Midbrain (tissue), 1 donor: ENCODE data around the gene ZNF837.
"Not testable (repeated sequence)": the region's sequence is repeated elsewhere in the genome, so short reads cannot be mapped to it uniquely, and the experiment has no call there.

Experiments used
- DNase-seq: peaks from one replicate; lab custom pipeline; 2025; lab: John Stamatoyannopoulos, UW

Gene ZNF837

GRCh38 chr19:58396691-58397532 lies 16.1 kb upstream of the ZNF837 start:
- no peak for DNase-seq

- DNase-seq = no peak
These were observed 15.3 kb upstream of the ZNF837 start for GRCh38 chr19:58395979-58396627.

DNA sequence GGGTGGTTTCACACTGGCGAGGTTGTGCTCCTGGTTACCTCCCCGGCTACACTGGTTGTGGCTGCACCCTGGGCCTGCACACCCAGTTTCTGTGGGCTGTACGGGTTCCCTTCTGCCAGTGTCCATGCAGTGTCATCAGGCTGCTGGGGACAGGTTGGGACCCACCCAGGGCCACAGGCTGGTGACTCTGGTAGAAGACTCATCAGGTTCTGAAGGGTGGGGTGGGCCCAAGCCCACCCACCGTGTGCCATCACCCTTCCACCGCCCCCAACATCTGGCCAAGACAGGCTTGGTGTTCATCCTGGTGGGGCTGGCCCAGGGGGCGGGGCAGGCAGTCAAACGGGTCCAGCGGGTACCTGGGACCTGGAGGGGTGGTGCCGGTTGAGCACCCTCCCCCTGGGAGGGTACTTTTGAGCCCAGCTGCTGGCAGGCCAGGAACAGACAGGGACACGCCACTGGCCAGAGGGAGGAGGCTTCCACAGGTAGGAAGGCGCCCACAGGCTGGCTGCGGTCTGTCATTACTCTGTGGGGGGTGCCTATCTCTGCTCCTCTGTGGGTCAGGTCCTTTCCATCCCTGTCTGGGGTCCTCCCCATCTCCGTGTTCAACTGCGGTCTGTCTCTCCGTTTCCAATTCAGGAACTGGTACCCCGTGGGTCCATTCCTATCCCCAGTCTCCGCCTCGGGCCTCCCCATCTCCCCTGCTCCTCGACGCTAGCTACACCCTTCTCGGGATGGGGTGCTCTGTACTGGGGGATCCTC lies 14.6 kb upstream of the ZNF837 start, which contains the start of gene RNF225:
Gene RNF225, plus strand, starts transcription at position 437 of the 759 bp plus-strand sequence. CDS start 434 bp downstream, outside the sequence.
- DNase-seq = no peak

DNA sequence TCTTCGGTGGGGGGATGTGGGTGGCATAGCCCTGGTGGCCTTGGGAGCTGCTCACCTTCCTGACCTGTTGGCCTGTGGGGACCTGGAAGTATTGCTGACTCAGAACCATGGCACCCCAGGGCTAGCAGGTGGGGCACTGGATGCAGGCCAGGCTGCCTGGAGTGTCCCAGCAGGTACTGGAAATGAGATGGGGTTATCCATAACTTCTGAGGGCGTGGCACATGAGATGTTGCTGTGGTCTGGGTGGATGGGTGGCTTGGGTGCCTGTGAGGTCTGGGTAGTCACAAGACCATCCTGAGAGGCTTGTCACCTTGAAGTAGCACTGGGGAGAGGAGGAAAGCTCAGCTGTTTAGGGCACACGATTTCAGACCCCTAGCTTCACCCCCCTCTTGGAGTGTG lies 14.0 kb upstream of the ZNF837 start:
- DNase-seq = no peak

GRCh38 chr19:58393725-58394033 lies 12.8 kb upstream of the ZNF837 start:
- no peak for DNase-seq

GRCh38 chr19:58392945-58393724 lies 12.3 kb upstream of the ZNF837 start:
- DNase-seq = no peak

- DNase-seq = no peak
These were observed 7.3 kb upstream of the ZNF837 start for GRCh38 chr19:58388175-58388526.

DNA sequence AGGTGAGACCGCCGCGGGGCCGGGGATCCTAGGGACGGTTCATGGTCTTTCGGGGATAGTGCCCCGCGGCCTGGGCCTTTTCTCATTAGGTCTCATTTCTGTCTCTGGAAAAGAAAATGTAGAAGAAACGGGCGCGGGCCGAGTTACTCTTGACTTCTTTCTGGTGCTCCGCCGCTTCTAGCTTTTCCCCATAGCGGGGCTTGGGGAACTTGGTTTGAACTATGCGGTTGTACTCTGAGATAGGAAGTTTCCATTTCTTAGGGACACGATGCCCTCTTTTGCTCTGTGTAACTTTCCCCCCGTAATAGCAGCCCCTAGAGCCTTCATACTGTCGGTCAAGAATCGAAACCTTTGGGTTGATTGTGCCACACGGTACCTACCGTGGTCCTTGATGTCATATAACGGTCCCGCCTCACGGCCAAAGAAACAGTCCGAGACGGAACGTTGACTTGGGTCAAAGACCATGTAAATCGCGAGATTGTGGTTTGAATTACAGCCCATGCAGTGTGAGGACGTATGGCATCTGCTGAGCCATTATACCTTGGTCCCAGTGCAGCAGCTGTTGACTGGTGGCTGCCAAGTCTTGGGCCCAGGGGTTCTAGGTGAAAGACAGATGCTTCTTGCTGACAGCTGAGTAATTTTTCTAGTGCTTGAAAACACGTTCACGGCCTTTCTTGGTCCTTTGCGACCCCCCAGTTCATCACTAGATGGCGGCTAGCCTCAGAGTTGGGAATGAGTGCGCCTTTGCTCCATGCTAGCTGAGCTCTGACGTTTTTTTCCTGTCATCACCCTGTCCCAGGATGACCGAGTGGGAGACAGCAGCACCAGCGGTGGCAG lies 6.7 kb upstream of the ZNF837 start:
- DNase-seq = no peak

GRCh38 chr19:58386576-58387337 lies 5.9 kb upstream of the ZNF837 start, which contains the start of gene RPS5:
RPS5 (plus strand) TSS chr19:58387269; CDS start chr19:58388138, 869 bp downstream.
- DNase-seq = peak; percentile 99

GRCh38 chr19:58385891-58386575 lies 5.2 kb upstream of the ZNF837 start:
- DNase-seq = no peak

DNA sequence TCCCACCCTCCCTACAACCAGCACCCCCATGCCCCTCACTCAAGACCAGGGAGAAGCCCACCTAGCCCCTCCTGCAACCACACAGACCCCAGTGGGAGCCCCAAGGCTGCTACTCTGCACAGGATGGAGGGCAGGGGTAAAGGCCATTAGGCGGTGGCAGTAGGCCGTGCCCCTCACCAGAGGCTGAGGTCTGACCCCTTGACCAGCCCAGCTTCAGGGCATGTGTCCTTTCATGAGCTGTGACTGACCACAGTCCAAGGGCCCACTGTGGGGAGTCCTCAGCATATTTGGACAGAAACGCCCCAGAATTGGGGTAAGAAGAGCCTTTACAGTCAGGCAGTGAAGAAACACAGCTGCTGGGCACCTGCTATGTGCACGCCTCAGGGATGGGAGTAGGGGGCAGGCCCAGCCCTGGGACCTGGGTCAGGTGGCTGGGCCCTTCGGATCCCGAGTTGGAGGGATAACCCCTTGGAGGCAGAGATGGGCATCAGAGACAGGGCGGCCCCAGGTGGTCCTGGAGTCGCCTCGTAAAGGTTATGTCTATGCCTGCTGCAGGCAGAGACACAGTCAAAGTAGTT lies 4.6 kb upstream of the ZNF837 start:
- DNase-seq = no peak

- no peak for DNase-seq
These were observed 2.3 kb upstream of the ZNF837 start for GRCh38 chr19:58382997-58383603.

- DNase-seq = no peak
These were observed 806 bp upstream of the ZNF837 start for GRCh38 chr19:58381460-58382212.

GRCh38 chr19:58380037-58380661 lies 681 bp downstream of the ZNF837 start:
- peak; percentile 72 for DNase-seq

GRCh38 chr19:58379246-58379645 lies 1.6 kb downstream of the ZNF837 start:
- no peak for DNase-seq

DNA sequence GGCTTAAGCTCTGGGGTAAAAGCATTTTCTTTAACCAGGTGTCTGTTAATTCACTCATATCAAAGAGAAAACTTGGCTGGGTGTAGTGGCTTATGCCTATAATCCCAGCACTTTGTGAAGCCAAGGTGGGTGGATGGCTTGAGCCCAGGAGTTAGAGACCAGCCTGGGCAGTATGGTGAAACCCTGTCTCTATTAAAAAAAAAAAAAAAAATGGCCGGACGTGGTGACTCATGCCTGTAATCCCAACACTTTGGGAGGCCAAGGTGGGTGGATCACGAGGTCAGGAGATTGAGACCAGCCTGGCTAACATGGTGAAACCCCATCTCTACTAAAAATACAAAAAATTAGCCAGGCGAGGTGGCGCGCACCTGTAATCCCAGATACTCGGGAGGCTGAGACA lies 4.1 kb downstream of the ZNF837 start:
- DNase-seq = not testable (repeated sequence)

- no peak for DNase-seq
These were observed 6.6 kb downstream of the ZNF837 start for GRCh38 chr19:58374200-58374599.
